NCI-H510A treated with DMSO at 0.1 percent for 48 hours (cell line): ENCODE results near the gene CD44.
"Not testable (repeated sequence)": the region's sequence is repeated elsewhere in the genome, so short reads cannot be mapped to it uniquely, and the experiment has no call there.

ENCODE experiments used
- DNase-seq: peaks from one replicate; lab custom pipeline; 2025; lab: John Stamatoyannopoulos, UW

CD44 gene

DNA sequence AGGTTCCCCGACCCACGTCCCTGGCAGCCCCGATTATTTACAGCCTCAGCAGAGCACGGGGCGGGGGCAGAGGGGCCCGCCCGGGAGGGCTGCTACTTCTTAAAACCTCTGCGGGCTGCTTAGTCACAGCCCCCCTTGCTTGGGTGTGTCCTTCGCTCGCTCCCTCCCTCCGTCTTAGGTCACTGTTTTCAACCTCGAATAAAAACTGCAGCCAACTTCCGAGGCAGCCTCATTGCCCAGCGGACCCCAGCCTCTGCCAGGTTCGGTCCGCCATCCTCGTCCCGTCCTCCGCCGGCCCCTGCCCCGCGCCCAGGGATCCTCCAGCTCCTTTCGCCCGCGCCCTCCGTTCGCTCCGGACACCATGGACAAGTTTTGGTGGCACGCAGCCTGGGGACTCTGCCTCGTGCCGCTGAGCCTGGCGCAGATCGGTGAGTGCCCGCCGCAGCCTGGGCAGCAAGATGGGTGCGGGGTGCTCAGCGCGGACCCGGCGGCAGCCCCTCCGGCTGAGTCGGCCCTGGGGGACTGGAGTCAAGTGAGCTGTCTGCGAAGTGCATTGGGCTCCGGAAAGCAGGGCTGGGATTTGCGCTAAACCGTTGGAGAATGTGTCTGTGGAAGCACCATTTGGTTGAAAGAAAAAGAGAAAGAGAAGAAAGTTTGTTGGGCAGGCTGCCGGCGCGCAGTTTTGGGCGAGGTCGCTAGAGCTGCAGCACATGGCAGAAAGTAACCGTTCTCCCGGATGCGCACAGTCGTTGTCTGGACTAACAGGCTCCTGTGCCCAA is at the start of gene CD44:
Gene CD44 (plus strand): TSS at position 229 of the 779 bp plus-strand sequence. CDS start 133 bp downstream, at position 362.
- no peak for DNase-seq

DNA sequence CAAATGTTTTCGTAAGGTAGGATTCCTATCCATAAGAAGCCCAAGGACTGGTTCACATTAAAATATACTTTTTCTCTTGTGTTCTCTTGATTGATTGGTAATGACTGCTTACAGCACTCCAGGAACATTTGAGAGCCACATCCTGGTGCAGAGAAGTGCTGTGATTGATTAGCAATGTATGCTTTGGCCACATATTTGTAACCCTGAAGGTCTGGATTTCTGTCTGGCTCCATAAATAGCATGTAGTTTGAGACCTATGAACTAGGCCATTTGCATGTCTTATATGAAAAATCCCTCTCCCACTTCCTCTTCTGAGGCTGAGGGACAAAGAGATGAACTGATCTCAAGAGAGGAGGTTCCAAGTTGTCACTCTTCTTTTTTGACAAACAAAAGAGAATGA is 49.3 kb upstream of the CD44 start:
- DNase-seq, result no peak

DNA sequence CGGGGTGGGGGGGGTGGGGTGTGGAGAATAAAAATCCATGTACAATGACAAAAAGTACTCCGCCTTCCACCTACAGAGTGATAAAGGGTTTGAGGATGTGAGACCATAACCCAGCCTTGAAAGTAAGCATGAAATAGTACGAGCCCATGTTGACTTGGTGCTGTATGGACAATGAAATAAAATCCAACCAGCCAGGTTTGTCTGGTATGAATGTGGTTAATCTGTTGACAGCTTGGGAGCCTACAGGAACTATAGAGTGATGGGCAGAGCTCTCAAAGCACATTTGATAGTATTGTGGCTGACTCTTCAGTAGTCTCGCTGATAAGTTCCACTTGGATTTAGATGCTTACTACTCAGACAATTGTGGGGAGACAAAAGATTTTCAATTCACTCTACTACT is 48.8 kb upstream of the CD44 start:
- DNase-seq, result no peak

DNA sequence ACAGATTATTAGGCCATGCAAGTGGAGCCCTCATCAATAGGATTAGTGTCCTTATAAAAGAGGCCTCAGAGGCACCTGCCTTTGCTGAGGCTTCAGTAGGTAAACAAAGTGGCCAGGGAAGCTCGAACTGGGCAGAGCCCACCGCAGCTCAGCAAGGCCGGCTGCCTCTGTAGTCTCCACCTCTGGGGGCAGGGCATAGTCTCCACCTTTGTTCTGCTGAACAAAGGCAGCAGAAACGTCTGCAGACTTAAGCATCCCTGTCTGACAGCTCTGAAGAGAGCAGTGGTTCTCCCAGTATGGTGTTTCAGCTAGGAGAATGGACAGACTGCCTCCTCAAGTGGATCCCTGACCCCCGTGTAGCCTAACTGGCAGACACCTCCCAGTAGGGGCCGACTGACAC is 48.0 kb upstream of the CD44 start:
- not testable (repeated sequence) for DNase-seq

DNA sequence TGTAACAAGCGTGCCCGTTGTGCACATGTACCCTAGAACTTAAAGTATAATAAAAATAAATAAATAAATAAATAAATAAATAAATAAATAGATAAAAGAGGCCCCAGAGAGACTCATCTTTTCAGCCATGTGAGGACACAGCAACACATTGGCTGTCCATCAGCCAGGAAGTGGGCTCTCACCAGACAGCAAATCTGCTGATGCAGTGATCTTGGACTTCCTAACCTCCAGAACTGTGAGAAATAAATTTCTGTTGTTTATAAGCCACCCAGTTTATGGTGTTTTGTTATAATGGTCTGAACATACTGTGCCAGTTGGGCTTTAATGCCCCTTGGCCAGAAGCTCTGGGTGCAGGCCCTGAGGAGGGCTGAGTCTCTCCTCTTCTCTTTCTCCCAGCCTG is 42.2 kb upstream of the CD44 start:
- no peak for DNase-seq

DNA sequence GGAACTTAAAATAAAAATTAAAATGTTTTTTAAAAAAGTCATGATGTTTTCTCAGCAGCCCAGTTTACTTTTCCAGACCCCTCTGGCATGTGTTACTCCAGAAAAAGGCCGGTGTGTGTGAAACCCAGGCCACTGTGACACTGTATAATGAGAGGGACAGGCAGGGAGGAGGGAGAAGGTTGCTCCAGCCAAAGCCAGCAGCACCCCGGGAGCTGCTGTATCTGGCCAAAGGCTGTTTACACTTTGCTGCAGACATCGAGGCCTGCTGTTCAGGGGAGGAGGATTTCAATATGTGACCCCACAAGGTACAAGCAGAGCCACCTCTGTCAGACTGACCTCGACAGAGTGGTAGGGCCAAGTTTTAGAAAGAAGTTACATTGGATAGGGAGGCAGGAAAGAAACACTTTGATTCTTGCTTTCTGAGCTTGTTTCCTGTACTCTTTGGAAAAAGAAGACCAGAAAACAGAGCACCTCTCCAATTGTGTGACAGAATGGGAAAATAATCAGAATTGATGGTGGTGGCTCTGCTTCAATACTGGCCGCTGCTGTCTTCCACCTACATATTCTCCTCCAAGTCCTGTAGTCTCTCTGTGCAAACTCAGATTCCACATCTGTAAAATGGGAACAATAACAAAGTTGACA is 41.0 kb upstream of the CD44 start:
- no peak for DNase-seq

DNA sequence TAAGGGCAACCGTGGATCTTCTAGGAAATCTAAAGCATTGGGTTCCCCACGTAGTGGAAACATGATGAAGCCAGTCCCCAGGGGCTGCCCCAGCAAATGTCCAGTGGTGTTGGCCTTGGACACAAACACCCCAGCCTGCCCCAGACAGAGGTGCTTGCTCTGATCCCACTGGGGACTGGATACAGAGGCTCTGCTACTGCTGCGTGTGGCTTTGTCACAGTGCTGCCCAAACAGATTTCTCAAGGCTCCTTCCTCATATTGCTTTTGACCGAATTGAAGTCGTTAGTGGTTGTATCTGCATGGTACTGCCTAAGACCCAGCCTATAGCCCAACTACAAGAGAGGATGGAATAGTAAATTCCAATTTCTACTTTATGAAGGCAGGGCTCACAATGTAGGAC is 40.1 kb upstream of the CD44 start:
- DNase-seq, result no peak

DNA sequence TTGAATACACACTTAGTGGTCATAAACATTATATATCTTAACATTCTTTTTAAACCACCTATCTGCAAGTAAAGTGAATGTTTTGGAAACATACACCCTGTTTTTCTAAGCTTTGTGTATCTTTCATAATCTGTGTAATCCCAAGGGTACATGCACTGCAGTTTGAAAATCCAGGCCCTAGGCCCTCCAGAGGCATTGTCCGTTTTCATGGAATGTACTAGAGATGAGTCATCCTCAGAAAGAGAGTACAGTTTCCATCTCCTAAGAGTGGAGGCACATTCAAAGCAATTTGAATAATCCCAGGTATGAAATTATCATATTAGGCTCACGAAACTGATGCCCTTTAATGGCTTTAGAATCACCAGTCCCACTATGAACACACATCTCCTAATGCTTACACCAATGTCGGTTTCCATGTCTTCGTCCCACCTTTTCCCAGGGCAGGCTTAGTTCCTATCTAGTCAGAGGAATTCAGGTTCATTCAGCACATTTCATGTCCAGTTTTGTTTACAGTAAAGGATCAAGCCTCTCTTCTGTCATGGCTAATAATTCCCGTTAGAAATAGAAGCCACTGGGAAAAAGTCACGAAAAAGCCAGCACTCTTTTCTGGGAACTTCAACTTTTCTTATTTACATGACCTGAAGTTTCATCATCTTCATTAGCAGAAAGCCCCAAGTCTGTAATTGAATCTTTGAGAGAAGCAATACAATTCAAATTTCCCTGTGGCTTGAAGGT is 39.5 kb upstream of the CD44 start:
- DNase-seq, result no peak

DNA sequence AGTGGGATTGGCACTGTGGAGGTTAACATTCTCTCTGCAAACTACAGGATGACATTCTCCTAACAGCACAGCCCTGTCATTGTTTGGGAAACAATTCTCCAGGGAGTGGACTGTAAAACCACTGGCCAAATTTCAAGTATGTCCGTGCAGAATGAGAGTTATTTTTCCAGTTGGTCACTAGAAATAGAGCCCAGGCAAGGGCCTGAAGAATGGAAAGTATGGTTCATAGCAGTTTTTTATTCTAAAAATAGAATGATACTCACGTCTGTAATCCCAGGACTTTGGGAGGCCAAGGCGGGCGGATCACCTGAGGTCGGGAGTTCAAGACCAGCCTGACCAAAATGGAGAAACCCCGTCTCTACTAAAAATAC is 39.0 kb upstream of the CD44 start:
- no peak for DNase-seq

DNA sequence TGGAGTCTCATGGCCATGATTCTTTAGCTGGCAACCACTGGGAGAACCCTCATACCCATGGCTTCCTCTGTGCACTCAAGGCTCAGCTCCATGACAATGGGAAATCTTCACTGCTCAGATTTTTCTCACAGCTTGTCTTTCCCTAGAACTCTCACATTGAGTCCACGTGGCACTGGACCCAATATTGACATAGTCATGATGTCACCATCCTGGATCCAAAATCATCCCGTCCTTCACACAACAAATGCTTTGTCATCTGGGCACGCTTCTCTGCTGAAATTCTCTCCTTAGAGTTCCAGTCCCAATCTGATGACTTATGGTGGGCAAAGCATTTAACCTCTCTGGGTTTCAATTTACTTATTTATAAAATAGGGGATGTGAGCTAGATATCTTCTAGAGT is 37.7 kb upstream of the CD44 start:
- DNase-seq, result no peak

DNA sequence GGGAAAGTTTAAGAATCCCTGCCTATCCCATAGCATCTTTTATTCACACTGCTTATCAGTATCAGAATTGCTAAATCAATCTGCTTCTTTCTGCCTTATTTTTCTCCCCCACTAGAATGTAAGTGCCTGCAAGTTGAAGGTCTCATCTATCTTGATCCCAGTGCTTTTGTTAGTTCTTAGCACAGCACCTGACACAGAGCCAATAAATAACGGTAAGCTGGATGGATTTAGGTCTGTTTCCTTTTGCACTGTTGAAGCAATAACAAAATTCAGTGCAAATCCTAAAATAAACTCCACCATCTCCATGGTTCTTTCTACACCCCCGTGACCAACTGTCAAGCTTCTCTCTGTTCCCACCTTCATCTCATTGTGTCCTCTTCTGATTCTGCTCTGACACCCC is 36.7 kb upstream of the CD44 start:
- DNase-seq, result no peak

DNA sequence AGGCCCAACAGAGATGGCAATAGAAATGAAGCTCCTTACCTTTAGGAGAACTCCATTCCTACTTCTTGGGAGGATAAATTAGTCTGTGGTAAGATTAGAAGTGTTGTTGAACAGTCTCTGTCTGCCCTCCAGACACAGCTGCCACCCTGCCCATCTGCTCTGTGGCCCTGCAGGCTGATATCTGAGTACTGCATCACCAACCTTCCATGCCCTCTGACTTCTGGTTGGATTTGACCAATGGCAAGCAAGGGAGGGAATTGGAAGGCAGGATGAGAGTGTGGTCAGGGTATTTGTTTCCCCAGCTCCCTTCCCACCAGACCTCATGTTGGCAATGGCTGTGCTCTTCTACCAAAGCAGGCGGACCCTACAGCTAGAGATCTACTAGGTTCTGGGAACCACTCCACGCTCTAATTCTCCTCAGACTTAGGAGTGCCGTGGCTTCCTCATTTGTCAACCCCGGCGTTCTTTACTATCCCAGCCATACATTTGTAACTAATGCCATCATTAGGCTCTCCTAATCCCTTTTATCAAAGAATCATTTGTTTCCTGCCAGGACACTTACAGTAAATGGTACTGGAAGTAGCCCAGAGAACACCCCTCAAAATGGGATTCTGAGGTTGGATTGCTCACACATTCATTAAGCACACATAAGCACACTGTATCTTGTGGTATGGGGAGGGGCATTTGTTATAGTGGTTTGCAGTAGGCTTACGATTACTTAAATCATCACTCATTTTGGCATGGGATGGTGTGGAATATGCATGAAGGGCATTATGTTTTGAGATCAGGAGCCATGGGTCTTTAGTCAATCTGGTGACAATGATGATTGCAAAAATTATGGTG is 35.4 kb upstream of the CD44 start:
- no peak for DNase-seq

DNA sequence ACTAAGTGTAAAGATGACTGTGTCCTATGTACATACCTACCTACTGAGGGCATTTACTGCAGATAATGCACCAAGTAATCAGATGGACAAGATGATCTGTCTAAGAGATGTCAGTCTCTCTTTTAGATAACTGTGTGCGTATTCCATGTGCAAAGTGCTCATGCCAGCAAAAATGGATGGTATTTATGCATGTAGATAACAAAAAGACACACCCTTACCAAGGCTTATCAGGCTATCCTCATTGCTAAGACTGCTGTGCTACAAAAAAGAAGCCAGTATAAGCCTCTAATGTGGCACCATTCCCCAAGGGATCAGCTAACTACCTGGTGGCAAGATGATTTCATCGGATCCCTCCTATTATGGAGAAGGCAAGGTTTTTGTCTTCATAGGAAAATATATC is 34.3 kb upstream of the CD44 start:
- DNase-seq, result no peak

DNA sequence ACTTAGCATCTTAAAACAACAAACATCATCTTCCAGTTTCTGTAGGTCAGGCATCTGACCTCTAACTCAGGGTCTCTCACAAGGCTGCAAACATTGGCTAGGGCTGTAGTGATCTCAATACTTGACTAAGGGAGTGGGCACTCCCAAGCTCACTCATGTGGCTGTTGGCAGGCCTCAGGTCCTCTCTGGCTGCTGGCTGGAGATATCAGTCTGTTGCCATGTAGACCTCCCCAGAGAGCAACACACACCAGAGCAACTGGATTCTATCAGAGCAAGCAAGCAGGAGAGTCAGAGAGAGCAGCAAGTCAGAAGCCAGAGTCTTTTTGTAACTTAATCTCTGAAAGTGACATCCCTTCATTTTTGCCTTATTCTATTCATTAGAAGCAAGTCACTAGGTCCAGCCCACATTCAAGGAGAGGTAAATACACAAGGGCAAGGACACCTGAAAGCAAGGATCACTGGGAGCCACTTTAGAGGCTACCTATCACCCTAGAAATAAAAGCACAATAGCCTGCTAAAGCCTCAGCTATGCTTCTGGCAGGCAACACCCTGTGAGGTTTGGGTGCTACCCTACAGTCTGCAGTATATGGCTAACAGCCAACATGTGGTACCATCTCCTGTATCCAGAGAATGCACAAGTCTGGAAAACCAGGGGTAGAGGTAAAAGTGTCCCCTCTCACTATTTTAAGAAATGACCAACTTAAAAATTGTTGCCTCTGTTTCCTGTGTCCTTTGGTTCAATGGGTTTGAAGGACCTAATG is 33.5 kb upstream of the CD44 start:
- DNase-seq, result no peak

DNA sequence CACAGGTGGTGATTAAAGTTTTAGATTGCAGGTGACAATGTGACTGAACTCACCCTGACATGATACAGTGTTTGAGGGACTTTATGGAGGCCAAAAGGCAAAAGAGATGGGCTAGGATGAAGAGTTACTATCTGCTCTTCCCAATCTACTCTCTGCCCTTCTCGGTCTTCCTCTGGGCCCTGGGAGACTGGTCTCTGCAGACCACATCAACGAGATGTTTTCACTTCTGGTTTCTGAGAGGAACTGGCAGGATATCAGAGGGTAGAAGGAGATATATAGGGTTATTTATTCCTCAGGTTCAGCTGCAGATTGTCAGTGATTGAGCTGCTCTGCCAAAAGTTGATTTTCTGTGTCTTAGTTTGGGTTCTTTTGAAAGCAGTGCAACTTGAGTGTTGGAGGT is 32.4 kb upstream of the CD44 start:
- no peak for DNase-seq

DNA sequence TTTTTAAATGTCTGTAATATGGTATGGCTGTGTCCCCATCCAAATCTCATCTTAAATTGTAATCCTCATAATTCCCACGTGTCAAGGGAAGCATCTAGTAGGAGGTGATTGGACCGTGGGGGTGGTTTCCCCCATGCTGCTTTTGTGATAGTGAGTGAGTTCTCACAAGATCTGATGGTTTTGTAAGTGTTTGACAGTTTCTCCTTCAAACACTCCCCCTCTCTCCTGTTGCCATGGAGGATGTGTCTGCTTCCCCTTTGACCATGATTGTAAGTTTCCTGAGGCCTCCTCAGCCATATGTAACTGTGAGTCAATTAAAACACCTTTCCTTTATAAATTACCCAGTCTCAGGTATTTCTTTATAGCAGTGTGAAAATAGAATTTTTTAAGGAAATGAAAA is 31.1 kb upstream of the CD44 start:
- DNase-seq, result no peak

DNA sequence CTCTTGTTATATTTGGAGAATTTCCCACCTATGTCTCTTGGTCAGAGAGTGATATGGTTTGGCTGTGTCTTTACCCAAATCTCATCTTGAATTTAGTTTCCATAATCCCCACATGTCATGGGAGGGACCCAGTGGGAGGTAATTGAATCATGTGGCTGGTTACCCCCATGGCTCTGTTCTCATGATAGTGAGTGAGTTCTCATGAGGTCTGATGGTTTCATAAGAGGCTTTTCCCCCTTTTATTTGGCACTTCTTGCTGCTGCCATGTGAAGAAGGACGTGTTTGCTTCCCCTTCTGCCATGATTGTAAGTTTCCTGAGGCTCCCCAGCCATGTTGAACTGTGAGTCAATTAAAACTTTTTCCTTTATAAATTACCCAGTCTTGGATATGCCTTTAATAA is 30.6 kb upstream of the CD44 start:
- DNase-seq, result not testable (repeated sequence)

DNA sequence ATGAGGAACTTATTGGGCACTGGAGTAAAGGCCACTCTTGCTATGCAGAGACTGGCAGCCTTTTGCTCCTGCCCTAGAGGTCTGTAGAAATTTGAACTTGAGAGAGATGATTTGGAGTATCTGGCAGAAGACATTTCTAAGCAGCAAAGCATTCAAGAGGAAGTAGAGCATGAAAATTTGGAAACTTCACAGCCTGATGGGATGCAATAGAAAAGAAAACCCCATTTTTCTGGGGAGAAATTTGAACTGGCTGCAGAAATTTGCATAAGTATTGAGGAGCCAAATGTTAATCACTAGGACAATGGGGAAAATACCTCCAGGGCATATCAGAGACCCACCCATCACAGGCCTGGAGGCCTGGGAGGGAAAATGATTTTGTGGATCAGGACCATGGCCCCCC is 29.9 kb upstream of the CD44 start:
- no peak for DNase-seq

DNA sequence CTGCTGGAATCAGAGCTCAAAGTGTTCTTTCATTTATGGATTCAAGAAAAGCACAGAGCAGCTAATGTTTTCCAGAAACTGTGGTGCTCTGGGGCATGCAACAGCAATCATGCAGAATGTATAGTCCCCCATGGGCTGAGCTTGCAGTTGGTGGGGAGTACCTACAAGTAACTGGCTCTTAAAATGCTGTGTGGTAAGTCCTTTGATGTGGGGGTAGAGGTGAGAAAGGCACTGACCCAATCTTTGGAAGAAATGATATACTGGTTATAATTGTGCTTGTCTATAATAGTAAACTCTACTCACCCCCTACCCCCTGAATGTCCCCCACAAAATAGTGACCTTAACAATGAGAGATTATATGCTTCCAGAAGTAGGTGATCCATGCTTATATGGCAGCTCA is 29.1 kb upstream of the CD44 start:
- DNase-seq, result no peak

DNA sequence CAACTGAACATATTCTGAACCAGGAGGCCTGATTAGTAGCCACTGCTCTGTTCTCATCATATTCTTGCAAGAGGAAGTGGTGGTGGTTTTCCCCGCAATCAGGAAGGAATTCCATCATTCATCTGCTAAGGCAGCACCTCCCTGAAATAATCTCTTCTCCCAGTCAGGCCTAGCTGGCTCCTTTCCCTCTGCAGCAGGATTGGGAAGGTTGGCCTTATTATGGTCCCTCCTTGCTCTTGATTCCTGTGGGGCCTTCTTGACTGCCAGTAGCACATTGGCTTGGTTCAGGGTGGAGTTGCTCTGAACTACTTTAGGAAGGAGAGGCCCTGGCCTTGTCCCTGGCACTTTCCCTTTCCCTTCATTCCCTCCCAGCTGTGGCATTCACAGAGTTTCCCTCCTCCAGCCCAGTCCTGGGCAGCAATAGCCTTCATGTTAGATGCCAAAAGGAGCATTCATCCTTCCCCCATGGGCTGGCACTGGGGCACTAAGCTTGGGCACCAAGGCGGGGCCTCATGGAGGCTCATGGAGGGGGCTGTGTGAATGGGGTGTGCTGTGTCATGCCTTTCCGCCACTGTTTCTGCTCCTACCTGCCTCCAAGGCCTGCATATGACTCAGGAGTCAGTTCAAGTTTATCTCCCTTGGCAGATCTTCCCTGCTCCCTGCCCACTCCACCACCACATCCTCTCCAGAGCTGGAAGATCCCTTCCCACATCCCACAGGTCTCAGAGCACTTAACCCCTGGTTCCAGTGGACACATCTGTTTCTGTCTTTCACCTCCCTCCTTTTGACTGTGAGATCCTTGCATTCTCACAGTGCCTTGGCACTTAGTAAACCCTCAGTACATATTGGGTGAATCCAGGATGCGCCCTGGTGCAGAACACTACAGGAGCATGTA is 27.6 kb upstream of the CD44 start:
- no peak for DNase-seq
